Psoas muscle (tissue), 8 donors: ENCODE results near the gene GPR26. TPM values are rescaled to one million over a fixed set of nuclear protein-coding genes. Genes with fewer than 3 reads are reported as not detected.

Source experiments
- ATAC-seq, 4 donors: fragments of 200-7000 bp; cut with Tn5 transposase; one replicate each; pipeline ENCODE4 v1.9.1; 2020; ENCODE audit warnings: moderate library complexity in 3 of 4, mild to moderate bottlenecking in 2 of 4
- DNase-seq, 2 donors: peaks; one replicate each; pipeline ENCODE4 v3.0.0-alpha.2; 2020
- H3K27ac ChIP-seq: fragments of 200-600 bp; one replicate; pipeline ENCODE4 v1.8.0; 2022
- H3K27me3 ChIP-seq, 3 donors: fragments of 200-600 bp in 1 of 3; one replicate each; pipeline versions ENCODE4 v1.6.1 to v1.8.0; 2013 to 2022; ENCODE audit warnings: low read length in 2 of 3, mild to moderate bottlenecking in 2 of 3, moderate library complexity in 1 of 3; ENCODE audit not compliant: insufficient read depth in 3 of 3
- H3K36me3 ChIP-seq, 2 donors: fragments of 200-600 bp in 1 of 2; one replicate each; pipeline versions ENCODE4 v1.6.1 to v1.8.0; 2013 to 2022; ENCODE audit warnings: low read depth in 1 of 2, mild to moderate bottlenecking in 1 of 2, moderate library complexity in 1 of 2; ENCODE audit not compliant: insufficient read depth in 1 of 2
- H3K4me1 ChIP-seq: fragments of 200-600 bp; one replicate; pipeline ENCODE4 v1.8.0; 2022
- H3K4me3 ChIP-seq: fragments of 200-600 bp; one replicate; pipeline ENCODE4 v1.8.0; 2022; ENCODE audit warnings: mild to moderate bottlenecking
- H3K9me3 ChIP-seq: fragments of 200-600 bp; one replicate; pipeline ENCODE4 v1.8.0; 2022
- whole genome bisulfite sequencing, 3 donors: extraction: QIAGEN DNeasy Blood & Tissue Kit; methylation state at CpG; one replicate each; pipeline versions ENCODE4 v1.1.6 to v1.1.7; 2013; 5-methylcytosine and 5-hydroxymethylcytosine counted together
- intact Hi-C, 2 donors: fragments of 100-400 bp; cut with DNase I; formaldehyde crosslinking; loops; one replicate each; pipeline versions ENCODE4 v1.11.0 to v1.14.2; 2022
- polyA plus RNA-seq, 3 donors: library from polyadenylated mRNA; stranded (reverse); fragments of 200-250 nt; gene quantifications; one replicate each; pipeline ENCODE4 v1.2.3, GENCODE V29; 2013
- total RNA-seq, 4 donors: library from RNA; stranded (reverse); fragmentation: NEBNext Ultra II Directional in 2 of 4; extraction: Animal tissue kit (Norgen Biotek cat#: 25700) in 2 of 4; gene quantifications; one replicate each; pipeline versions ENCODE4 v1.2.1 to v1.2.4, GENCODE V29; 2021 to 2023
- TF ChIP-seq, protein P1 (sequence below): fragments of 200-600 bp; IDR thresholded peaks from one replicate; pipeline ENCODE4 v1.8.0; 2022; ENCODE audit warnings: antibody characterized with exemption
- donor health status: healthy with polysubstance abuse.
- donor health status: DM: no; HTN: no; CAD: no; lungs with moderate emphysema.
- donor health status: Bipolar disorder and iron deficiency.
- donor health status: healthy.
- donor health status: DM: yes; HTN: yes; CAD: no.
- donor health status: DM: no; HTN: no; CAD: no.
- donor health status: DM: no; HTN: no; CAD: no.
- donor health status: DM: yes; HTN: yes; CAD: no.

Gene GPR26
- total and polyA plus RNA-seq, 7 donors, result 0.01 TPM; not detected in 6

DNA sequence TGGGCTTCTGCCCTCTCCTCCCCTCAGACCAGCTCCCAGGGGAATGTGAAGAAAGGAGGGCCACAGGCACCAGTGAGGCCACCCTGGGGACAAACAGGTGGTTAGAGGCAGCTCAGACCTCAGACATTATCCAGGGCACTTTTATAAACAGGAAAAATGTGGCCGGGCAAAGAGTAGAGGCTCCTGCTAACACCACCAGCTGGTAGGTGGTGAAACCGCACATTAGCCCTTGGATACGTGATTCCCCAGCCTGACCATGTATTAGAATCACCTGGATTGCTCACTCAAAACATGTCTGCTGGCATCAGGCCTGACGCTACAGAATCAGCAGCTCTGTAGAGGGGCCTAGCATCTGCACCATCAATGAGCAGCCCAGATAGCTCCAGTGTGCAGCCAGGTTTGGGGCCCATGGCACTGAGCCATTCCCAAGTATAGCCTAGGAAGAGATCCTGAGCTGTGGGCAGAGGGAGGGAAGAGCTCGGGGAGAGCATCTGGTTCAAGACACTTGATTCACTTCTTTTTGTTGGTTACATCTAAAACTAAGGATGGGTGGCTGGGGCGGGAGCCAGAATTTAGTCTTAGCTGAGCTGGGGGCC is 37.1 kb downstream of the GPR26 start:
- Histone ChIP-seq H3K36me3 (no peaks in the 10 kb centered on the region), H3K4me3 (no peak overlapping the region), H3K27me3 (no peaks in the 10 kb centered on the region), H3K4me1 (no peaks in the 10 kb centered on the region), H3K9me3 (no peaks in the 10 kb centered on the region), H3K27ac (no peak overlapping the region)
- ATAC-seq (no peak), DNase-seq (no peak)
- intact Hi-C loops, result no loop called here
- 62 to 66% (median 65%) methylated on average over 6 of the region's 6 CpGs for WGBS, 3 donors
- TF ChIP-seq, protein P1, sequence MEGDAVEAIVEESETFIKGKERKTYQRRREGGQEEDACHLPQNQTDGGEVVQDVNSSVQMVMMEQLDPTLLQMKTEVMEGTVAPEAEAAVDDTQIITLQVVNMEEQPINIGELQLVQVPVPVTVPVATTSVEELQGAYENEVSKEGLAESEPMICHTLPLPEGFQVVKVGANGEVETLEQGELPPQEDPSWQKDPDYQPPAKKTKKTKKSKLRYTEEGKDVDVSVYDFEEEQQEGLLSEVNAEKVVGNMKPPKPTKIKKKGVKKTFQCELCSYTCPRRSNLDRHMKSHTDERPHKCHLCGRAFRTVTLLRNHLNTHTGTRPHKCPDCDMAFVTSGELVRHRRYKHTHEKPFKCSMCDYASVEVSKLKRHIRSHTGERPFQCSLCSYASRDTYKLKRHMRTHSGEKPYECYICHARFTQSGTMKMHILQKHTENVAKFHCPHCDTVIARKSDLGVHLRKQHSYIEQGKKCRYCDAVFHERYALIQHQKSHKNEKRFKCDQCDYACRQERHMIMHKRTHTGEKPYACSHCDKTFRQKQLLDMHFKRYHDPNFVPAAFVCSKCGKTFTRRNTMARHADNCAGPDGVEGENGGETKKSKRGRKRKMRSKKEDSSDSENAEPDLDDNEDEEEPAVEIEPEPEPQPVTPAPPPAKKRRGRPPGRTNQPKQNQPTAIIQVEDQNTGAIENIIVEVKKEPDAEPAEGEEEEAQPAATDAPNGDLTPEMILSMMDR, result no peak

DNA sequence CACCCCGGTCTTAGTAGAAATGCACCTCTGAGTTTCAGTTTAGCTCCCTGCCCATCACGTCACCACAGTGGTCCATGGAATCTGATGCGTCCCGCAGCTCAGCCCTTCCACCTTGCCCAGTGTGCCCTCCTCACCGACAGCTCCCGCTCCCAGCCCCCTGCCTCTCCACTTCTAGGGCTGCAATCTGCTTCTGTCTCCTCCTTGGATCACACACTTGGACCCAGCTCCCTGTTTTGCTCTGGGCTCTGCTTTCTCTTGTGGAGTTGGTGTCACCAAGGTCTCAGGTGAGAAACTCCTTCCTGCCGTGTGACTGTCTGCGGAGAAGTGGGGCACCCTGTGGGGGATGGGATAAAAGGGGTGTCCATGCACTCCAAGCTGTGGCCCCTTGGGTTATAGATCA is 37.9 kb downstream of the GPR26 start:
- no peak for DNase-seq
- WGBS, 3 donors, result 84 to 86% (median 86%) methylated on average over 8 of the region's 8 CpGs
- Histone ChIP-seq H3K4me3 (no peak overlapping the region), H3K36me3 (no peaks in the 10 kb centered on the region), H3K27me3 (peaks cover 0 to 2% (median 0%) of the 10 kb centered on the region in 3 donors), H3K9me3 (no peaks in the 10 kb centered on the region), H3K27ac (no peak overlapping the region), H3K4me1 (no peaks in the 10 kb centered on the region)
- no peak for ATAC-seq
- TF ChIP-seq, protein P1, result no peak
- intact Hi-C loops, result no loop called here

DNA sequence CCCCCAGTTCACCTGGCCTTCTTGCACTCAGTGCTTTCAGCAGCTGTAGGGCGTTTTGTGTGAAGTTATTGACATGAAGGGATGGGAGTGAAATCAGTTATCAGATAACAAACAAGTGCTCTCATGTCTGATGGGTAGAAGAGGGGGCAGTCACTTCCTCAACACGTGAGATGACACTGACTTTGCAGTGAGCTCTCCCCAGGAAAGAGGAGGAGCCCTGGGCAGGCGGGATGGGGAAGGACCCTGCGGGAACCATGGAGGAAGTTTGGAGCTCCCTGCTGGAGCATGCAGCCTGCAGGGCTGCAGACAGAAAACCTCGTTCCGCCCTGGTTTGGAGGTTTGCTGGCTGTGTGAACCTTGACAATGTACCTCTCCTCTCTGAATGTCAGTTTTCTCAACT is 38.7 kb downstream of the GPR26 start:
- no peaks in the 10 kb centered on the region for H3K9me3 ChIP-seq
- intact Hi-C loops, result no loop called here
- TF ChIP-seq, protein P1, result no peak
- no peak for DNase-seq
- H3K4me3 ChIP-seq, result no peak overlapping the region
- no peak for ATAC-seq
- WGBS, 3 donors, result 16 to 23% (median 18%) methylated on average over 6 of the region's 6 CpGs
- no peaks in the 10 kb centered on the region for H3K36me3 ChIP-seq
- no peaks in the 10 kb centered on the region for H3K4me1 ChIP-seq
- no peak overlapping the region for H3K27ac ChIP-seq
- peaks cover 0 to 3% (median 0%) of the 10 kb centered on the region in 3 donors for H3K27me3 ChIP-seq

DNA sequence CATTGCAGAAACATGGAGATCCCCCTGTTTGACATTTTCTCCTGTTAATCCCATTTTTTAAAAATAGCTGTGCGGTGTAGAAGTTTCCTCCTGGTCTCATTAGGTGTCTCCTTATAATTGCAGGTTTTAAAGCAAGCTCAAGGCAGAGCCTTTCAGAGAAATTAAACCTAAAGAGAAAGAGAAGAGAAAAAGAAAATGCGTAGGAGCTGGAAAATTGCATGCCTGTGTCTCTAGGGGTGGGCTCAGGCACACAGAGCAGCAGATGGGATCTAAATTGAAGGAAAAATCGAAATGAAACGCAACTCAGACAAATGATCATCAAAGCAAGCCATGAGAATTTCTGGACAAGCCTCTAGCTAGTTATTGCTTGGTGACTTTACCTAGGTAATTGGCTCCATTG is 40.1 kb downstream of the GPR26 start:
- no peaks in the 10 kb centered on the region for H3K36me3 ChIP-seq
- no peaks in the 10 kb centered on the region for H3K9me3 ChIP-seq
- no peak overlapping the region for H3K4me3 ChIP-seq
- TF ChIP-seq, protein P1, result no peak
- no peaks in the 10 kb centered on the region for H3K4me1 ChIP-seq
- H3K27me3 ChIP-seq, result peaks cover 0 to 3% (median 0%) of the 10 kb centered on the region in 3 donors
- H3K27ac ChIP-seq, result no peak overlapping the region
- 49 to 60% (median 59%) methylated on average over 4 of the region's 4 CpGs for WGBS, 3 donors
- no peak for DNase-seq
- intact Hi-C loops, result no loop called here
- ATAC-seq, result no peak

DNA sequence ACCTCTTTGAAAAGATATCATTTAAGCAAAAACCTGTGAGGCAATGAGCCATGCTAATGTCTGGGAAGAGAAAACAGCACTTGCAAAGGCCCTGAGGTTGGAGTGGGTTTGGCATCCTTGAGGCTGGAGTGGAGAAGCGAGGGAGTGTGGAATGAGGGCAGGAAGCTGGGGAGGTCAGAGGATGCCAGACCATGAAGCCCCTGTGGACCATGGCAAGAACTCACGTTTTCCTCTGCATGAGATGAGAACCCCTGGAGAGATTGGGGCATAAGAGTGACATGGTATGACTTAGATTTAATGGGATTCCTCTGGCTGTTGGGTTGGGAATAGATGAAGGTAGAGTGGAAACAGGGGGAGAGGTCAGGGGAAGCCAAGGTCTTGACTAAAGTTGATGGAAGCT is 49.4 kb downstream of the GPR26 start:
- TF ChIP-seq, protein P1, result no peak
- H3K27me3 ChIP-seq, result peaks cover 0 to 3% (median 0%) of the 10 kb centered on the region in 3 donors
- DNase-seq, result no peak
- no peak overlapping the region for H3K4me3 ChIP-seq
- no peaks in the 10 kb centered on the region for H3K36me3 ChIP-seq
- no peak for ATAC-seq
- H3K27ac ChIP-seq, result no peak overlapping the region
- intact Hi-C loops, result no loop called here
- no peaks in the 10 kb centered on the region for H3K4me1 ChIP-seq
- WGBS, 3 donors, result 50 to 56% (median 53%) methylated on average over 2 of the region's 2 CpGs
- H3K9me3 ChIP-seq, result no peaks in the 10 kb centered on the region
